Stomach (tissue), 9 donors: Measurements from ENCODE around the gene KCNK10. TPM values are rescaled to one million over a fixed set of nuclear protein-coding genes. Genes with fewer than 3 reads are reported as not detected.

Experiments
- DNase-seq, 2 donors: peaks; one replicate each; pipeline versions ENCODE4 v3.0.0 to v3.0.0-alpha.2; 2013 to 2019
- H3K27ac ChIP-seq, 5 donors: fragments of 200-600 bp in 4 of 5; sonication (generic) in 4 of 5; one replicate each; pipeline ENCODE4 v1.5.1; 2013 to 2019; ENCODE audit warnings: mild to moderate bottlenecking in 1 of 5, moderate library complexity in 1 of 5
- H3K27me3 ChIP-seq, 3 donors: fragments of 200-600 bp; sonication (generic); one replicate each; pipeline ENCODE4 v1.5.1; 2017 to 2019; ENCODE audit warnings: mixed run types in 1 of 3
- H3K36me3 ChIP-seq, 4 donors: fragments of 200-600 bp; sonication (generic); 1 replicate in 3 of 4; 2 replicates in 1 of 4; pipeline ENCODE4 v1.5.1; 2016 to 2019
- H3K4me1 ChIP-seq, 4 donors: fragments of 200-600 bp; sonication (generic); one replicate each; pipeline ENCODE4 v1.5.1; 2016 to 2019
- H3K4me3 ChIP-seq, 4 donors: fragments of 200-600 bp; sonication (generic) in 3 of 4; one replicate each; pipeline ENCODE4 v1.5.1; 2016 to 2019; ENCODE audit warnings: mild to moderate bottlenecking in 1 of 4
- H3K9me3 ChIP-seq, 4 donors: fragments of 200-600 bp; sonication (generic); one replicate each; pipeline ENCODE4 v1.5.1; 2016 to 2019
- EP300 ChIP-seq: sonication (generic); formaldehyde crosslinking; IDR thresholded peaks from one replicate; pipeline ENCODE4 v1.6.1; 2017; ENCODE audit warnings: antibody characterized with exemption
- POLR2A ChIP-seq, 4 donors: fragments of 450-650 bp; IDR thresholded peaks; one replicate each; pipeline ENCODE4 v1.6.1; 2016; ENCODE audit warnings: antibody characterized with exemption in 4 of 4, control low read depth in 2 of 4, mild to moderate bottlenecking in 1 of 4, moderate library complexity in 1 of 4
- POLR2AphosphoS5 ChIP-seq, 3 donors: sonication (generic); formaldehyde crosslinking; IDR thresholded peaks; one replicate each; pipeline ENCODE4 v1.6.1; 2016; ENCODE audit warnings: antibody characterized with exemption in 3 of 3
- WGBS, 5 donors: extraction: QIAGEN DNeasy Blood & Tissue Kit in 3 of 5; methylation state at CpG; one replicate each; pipeline versions ENCODE4 v1.1.5 to v1.1.7; 2013 to 2018; 5-methylcytosine and 5-hydroxymethylcytosine counted together
- intact Hi-C: fragments of 100-400 bp; cut with DNase I; formaldehyde crosslinking; loops from one replicate; pipeline ENCODE4 v1.15.1; 2023; ENCODE audit warnings: low total_unique reads
- polyA plus RNA-seq, 3 donors: library from polyadenylated mRNA; stranded (reverse); fragments of 200-250 nt; gene quantifications; one replicate each; pipeline ENCODE4 v1.2.3, GENCODE V29; 2013
- total RNA-seq, 5 donors: library from RNA; depleted of rRNA; stranded (reverse); fragments of >200 nt; gene quantifications; one replicate each; pipeline versions ENCODE4 v1.1.0 to v1.2.3, GENCODE V29; 2014 to 2016
- TF ChIP-seq, protein P1 (sequence below), 7 experiments: fragments of 450-650 bp in 4 of 7; fragments of 200-600 bp in 3 of 7; sonication (generic) in 3 of 7; IDR thresholded peaks; one replicate each; pipeline ENCODE4 v1.5.1; 2016 to 2019; ENCODE audit warnings: antibody characterized with exemption in 7 of 7, control low read depth in 2 of 7, mild to moderate bottlenecking in 1 of 7
- donor health status: healthy with polysubstance abuse.
- donor health status: Bipolar disorder and iron deficiency.
- donor health status: healthy.

Gene KCNK10
- total and polyA plus RNA-seq, 8 donors: 0.06 to 8.7 (median 1.0) TPM; not detected in 1

DNA sequence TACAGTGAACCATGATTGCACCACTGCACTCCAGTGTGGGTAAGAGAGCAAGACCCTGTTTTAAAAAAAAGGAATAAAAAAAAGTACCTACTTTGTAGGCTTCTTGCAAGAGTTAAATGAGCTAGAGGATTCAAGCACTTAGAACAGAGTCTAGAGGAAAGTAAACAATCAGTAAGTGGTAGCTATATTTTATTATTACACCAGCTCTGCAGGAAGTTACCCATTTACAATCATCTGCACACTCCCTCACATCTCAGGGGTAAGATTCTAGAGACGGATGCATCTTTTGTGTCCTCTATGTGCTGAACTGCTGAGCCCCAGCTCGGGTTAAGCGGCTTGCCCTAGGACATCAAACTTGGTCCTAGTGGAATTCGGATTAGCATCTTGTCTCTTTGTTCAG lies 67.3 kb downstream of the KCNK10 start:
- H3K4me3 ChIP-seq: no peak overlapping the region
- no peaks in the 10 kb centered on the region for H3K36me3 ChIP-seq
- TF ChIP-seq, protein P1, sequence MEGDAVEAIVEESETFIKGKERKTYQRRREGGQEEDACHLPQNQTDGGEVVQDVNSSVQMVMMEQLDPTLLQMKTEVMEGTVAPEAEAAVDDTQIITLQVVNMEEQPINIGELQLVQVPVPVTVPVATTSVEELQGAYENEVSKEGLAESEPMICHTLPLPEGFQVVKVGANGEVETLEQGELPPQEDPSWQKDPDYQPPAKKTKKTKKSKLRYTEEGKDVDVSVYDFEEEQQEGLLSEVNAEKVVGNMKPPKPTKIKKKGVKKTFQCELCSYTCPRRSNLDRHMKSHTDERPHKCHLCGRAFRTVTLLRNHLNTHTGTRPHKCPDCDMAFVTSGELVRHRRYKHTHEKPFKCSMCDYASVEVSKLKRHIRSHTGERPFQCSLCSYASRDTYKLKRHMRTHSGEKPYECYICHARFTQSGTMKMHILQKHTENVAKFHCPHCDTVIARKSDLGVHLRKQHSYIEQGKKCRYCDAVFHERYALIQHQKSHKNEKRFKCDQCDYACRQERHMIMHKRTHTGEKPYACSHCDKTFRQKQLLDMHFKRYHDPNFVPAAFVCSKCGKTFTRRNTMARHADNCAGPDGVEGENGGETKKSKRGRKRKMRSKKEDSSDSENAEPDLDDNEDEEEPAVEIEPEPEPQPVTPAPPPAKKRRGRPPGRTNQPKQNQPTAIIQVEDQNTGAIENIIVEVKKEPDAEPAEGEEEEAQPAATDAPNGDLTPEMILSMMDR (IDR thresholded peaks at IDR 0.05): no peak
- no peak for DNase-seq
- no peaks in the 10 kb centered on the region for H3K9me3 ChIP-seq
- H3K27ac ChIP-seq: no peak overlapping the region
- intact Hi-C loops: no loop called here
- no peaks in the 10 kb centered on the region for H3K4me1 ChIP-seq
- peaks cover 0 to 18% (median 0%) of the 10 kb centered on the region in 3 donors for H3K27me3 ChIP-seq
- WGBS, 5 donors: 70 to 95% (median 77%) methylated on average over 3 to 4 of the region's 4 CpGs

DNA sequence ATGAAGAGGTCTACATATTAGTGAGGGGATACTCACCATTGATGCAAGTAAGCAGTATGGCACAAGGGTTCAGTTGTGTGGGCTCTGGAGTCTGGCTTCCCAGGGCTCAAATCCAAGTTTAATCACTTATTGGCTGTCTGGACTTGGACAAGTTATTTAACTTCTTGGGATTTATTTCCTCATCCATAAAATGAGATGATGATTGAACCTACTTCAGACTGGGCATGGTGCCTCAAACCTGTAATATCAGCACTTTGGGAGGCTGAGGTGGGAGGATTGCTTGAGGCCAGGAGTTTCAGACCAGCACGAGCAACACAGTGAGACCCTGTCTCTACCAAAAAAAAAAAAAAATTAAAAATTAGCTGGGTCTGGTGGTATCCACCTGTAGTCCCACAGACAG lies 67.9 kb downstream of the KCNK10 start:
- no peak for DNase-seq
- WGBS, 5 donors: 84 to 94% (median 88%) methylated on average over 1 of the region's 1 CpG
- no peak for TF ChIP-seq EP300
- no peak overlapping the region for H3K4me3 ChIP-seq
- H3K9me3 ChIP-seq: no peaks in the 10 kb centered on the region
- H3K36me3 ChIP-seq: no peaks in the 10 kb centered on the region
- H3K4me1 ChIP-seq: no peaks in the 10 kb centered on the region
- intact Hi-C loops: no loop called here
- no peak overlapping the region for H3K27ac ChIP-seq
- peaks cover 0 to 18% (median 0%) of the 10 kb centered on the region in 3 donors for H3K27me3 ChIP-seq

DNA sequence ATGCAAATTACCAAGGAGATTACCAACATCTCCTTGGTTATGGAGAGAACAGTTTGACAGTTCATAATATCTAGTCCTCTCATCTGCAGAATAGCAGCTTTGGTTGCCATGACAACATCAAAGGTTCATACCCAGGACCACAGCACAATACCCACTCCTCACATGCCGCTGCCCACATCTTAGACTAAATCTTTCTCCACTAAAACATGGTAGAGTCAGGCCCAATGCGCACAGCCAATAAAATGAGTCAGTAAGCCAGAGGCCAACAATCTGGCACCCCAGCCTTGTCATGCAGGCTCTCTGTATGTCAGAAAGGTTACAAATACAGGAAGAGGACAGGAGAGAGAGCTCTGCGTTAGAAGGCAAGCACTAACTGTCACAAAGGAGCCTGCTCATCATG lies 70.6 kb downstream of the KCNK10 start:
- no peaks in the 10 kb centered on the region for H3K9me3 ChIP-seq
- H3K4me3 ChIP-seq: no peak overlapping the region
- H3K36me3 ChIP-seq: no peaks in the 10 kb centered on the region
- no peak overlapping the region for H3K27ac ChIP-seq
- H3K4me1 ChIP-seq: peaks cover 0 to 8% (median 0%) of the 10 kb centered on the region in 4 donors
- TF ChIP-seq EP300 (no peak), POLR2A (IDR thresholded peaks at IDR 0.05) (no peak), POLR2AphosphoS5 (IDR thresholded peaks at IDR 0.05) (no peak)
- intact Hi-C loops: no loop called here
- 76 to 88% (median 79%) methylated on average over 3 of the region's 3 CpGs for WGBS, 5 donors
- DNase-seq: no peak
- H3K27me3 ChIP-seq: peaks cover 0 to 14% (median 0%) of the 10 kb centered on the region in 3 donors

DNA sequence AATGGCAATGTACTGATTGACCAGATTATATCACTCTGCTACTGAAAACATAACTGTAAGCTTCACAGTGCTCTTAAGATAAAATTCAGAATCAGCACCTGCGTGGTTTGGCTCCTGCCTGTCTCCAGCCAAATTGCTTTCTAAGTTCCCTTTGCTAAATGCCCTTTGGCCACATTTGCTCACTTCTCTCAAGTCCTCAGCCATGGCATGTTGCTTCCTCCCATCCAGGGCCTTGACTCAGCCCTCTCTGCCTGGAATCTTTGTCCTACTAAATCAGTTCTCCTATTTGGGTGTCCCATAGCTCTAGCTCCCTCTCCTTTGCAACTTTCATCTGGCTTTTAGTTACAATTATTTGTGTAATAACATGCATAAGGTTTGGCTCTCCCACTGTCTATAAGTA lies 71.4 kb downstream of the KCNK10 start:
- no peak for DNase-seq
- 31 to 61% (median 48%) methylated on average over 1 of the region's 1 CpG for WGBS, 5 donors
- Histone ChIP-seq H3K4me3 (no peak overlapping the region), H3K4me1 (peaks cover 0 to 8% (median 0%) of the 10 kb centered on the region in 4 donors), H3K27me3 (peaks cover 0 to 14% (median 0%) of the 10 kb centered on the region in 3 donors), H3K27ac (no peak overlapping the region), H3K9me3 (no peaks in the 10 kb centered on the region), H3K36me3 (no peaks in the 10 kb centered on the region)
- TF ChIP-seq POLR2A (IDR thresholded peaks at IDR 0.05) (no peak), POLR2AphosphoS5 (IDR thresholded peaks at IDR 0.05) (no peak), EP300 (no peak)
- TF ChIP-seq, protein P1 (IDR thresholded peaks at IDR 0.05): no peak
- intact Hi-C loops: no loop called here

DNA sequence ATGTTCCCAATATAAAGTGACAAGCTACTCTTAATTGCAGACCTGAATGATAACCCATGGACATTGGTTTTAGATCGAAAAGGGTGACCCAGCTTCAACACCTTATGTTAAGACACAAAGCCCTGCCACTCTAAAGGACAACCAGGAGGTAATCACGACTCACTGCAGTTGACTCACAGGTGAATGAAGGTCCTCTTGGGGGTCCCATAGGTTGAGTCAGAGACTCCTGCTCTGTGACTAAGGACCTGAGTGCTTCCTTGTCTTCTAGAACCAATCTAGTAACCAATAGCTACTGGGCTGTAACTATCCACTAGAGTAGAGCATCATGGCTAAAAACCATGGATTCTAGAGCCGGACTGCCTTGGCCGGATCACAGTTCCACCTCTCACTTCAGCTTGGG lies 73.8 kb downstream of the KCNK10 start:
- DNase-seq: no peak
- WGBS, 5 donors: 85 to 90% (median 87%) methylated on average over 4 of the region's 4 CpGs
- H3K27ac ChIP-seq: peak overlapping the region in 2 of 5 donors; percentile 40 to 62

More for the DNA sequence above, 73.8 kb downstream of the KCNK10 start:
- no peak overlapping the region for H3K4me3 ChIP-seq
- intact Hi-C loops: no loop called here
- H3K27me3 ChIP-seq: peaks cover 0 to 19% (median 0%) of the 10 kb centered on the region in 3 donors
- TF ChIP-seq POLR2A (IDR thresholded peaks at IDR 0.05) (no peak), POLR2AphosphoS5 (IDR thresholded peaks at IDR 0.05) (no peak), EP300 (no peak)
- TF ChIP-seq, protein P1 (IDR thresholded peaks at IDR 0.05): no peak
- H3K36me3 ChIP-seq: no peaks in the 10 kb centered on the region
- H3K4me1 ChIP-seq: peaks cover 0 to 8% (median 0%) of the 10 kb centered on the region in 4 donors
- no peaks in the 10 kb centered on the region for H3K9me3 ChIP-seq
